ENCODE results near the gene HDAC1. TPM values are rescaled to one million over a fixed set of nuclear protein-coding genes. Genes with fewer than 3 reads are reported as not detected.

Gene HDAC1
- polyA plus RNA-seq, 1 of the 3 experiments (the other 2 are of a cell fraction), result 172 TPM

DNA sequence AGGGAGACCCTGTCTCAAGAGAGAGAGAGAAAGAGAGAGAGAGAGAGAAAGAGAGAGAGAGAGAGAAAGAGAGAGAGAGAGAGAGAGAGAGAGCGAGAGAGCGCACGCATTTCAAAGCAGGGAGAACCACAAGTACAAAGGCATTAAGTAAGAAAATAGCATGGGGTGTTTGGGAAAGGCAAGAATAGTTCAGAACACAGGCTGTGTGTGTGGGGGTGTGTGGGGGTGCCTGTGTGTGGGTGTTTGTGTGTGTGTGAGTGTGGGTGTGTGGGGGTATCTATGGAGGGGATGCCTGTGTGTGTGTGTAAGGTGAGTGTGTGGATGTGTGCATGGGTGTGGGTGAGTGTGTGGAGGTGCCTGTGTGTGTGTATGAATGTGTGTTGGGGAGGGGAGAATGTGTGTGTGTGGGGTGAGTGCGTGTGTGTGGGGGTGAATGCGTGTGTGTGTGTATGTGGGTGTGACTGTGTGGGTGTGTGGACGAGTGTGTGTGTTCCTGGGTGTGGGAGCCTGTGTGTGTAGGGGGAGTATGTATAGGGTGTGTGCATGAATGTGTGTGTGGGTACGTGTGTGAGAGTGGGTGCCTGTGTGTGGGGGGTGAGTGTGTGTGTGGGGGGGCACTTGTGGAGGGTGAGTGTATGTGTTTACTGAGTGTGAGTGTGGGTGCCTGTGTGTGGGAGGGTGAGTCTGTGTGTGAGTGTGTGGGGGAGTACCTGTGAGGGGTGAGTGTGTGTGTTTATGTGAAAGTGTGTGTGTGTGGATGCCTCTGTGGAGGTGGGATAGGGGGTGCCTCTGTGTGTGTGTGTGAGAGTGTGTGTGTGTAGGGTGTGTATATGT lies 19.1 kb upstream of the HDAC1 start (continued):
- TF ChIP-seq, protein P1, sequence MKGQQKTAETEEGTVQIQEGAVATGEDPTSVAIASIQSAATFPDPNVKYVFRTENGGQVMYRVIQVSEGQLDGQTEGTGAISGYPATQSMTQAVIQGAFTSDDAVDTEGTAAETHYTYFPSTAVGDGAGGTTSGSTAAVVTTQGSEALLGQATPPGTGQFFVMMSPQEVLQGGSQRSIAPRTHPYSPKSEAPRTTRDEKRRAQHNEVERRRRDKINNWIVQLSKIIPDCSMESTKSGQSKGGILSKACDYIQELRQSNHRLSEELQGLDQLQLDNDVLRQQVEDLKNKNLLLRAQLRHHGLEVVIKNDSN (IDR thresholded peaks at IDR 0.05; ENCODE audit: borderline replicate concordance, low read depth), result no peak
- TF ChIP-seq MXI1 (IDR thresholded peaks at IDR 0.05; ENCODE audit: low read depth, low read length) (no peak), JUND (IDR thresholded peaks at IDR 0.05) (no peak), TEAD4 (IDR thresholded peaks at IDR 0.05; ENCODE audit: borderline replicate concordance, insufficient read depth) (no peak), NFIC (IDR thresholded peaks at IDR 0.05; ENCODE audit: borderline replicate concordance) (no peak), EP300 (IDR thresholded peaks at IDR 0.05; ENCODE audit: borderline replicate concordance in 1 of 2, low read depth in 1 of 2, low read length in 1 of 2) (no peak), NRF1 (IDR thresholded peaks at IDR 0.05; ENCODE audit: low read depth, low read length) (no peak), MEF2A (IDR thresholded peaks at IDR 0.05; ENCODE audit: borderline replicate concordance, low read depth) (no peak)
- TF ChIP-seq, protein P2, sequence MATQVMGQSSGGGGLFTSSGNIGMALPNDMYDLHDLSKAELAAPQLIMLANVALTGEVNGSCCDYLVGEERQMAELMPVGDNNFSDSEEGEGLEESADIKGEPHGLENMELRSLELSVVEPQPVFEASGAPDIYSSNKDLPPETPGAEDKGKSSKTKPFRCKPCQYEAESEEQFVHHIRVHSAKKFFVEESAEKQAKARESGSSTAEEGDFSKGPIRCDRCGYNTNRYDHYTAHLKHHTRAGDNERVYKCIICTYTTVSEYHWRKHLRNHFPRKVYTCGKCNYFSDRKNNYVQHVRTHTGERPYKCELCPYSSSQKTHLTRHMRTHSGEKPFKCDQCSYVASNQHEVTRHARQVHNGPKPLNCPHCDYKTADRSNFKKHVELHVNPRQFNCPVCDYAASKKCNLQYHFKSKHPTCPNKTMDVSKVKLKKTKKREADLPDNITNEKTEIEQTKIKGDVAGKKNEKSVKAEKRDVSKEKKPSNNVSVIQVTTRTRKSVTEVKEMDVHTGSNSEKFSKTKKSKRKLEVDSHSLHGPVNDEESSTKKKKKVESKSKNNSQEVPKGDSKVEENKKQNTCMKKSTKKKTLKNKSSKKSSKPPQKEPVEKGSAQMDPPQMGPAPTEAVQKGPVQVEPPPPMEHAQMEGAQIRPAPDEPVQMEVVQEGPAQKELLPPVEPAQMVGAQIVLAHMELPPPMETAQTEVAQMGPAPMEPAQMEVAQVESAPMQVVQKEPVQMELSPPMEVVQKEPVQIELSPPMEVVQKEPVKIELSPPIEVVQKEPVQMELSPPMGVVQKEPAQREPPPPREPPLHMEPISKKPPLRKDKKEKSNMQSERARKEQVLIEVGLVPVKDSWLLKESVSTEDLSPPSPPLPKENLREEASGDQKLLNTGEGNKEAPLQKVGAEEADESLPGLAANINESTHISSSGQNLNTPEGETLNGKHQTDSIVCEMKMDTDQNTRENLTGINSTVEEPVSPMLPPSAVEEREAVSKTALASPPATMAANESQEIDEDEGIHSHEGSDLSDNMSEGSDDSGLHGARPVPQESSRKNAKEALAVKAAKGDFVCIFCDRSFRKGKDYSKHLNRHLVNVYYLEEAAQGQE (IDR thresholded peaks at IDR 0.05; ENCODE audit: low read depth, low read length), result no peak

GRCh38 chr1:32273391-32274208 lies 18.3 kb upstream of the HDAC1 start:
- Histone ChIP-seq H3K9me2 (no peaks in the 10 kb centered on the region), H3K4me1 (ENCODE audit: control insufficient read depth in 1 of 2, insufficient read depth in 2 of 2, low read depth in 1 of 2, low read length in 1 of 2) (peaks cover 0 to 2% of the 10 kb centered on the region in 2 experiments; a peak in 1 of 4 replicates), H3K9me3 (no peaks in the 10 kb centered on the region), H3K27ac (ENCODE audit: low read depth in 2 of 2, low read length in 1 of 2) (no peak overlapping the region), H3F3A (replicated peaks; ENCODE audit: insufficient read depth) (no peaks in the 10 kb centered on the region), H3K9ac (no peak overlapping the region), H3K27me3 (ENCODE audit: insufficient read depth) (no peaks in the 10 kb centered on the region), H2AFZ (ENCODE audit: low read depth) (no peak overlapping the region), H3K4me3 (ENCODE audit: low read depth in 2 of 2, low read length in 1 of 2) (no peak overlapping the region), H4K20me1 (ENCODE audit: insufficient read depth) (no peaks in the 10 kb centered on the region), H3K79me2 (ENCODE audit: insufficient read depth) (no peaks in the 10 kb centered on the region), H3K36me3 (replicated peaks in 1 of 2; ENCODE audit: control insufficient read depth in 1 of 2, insufficient read depth in 2 of 2, low read length in 1 of 2) (no peaks in the 10 kb centered on the region), H3K4me2 (no peak overlapping the region)
- CTCF ChIA-PET, result interaction anchor here (0.9 kb wide), 2 partner anchors 19 to 25 kb away, joined by 3 read pairs; no protein-coding TSS in a partner anchor
- POLR2A ChIA-PET, result interaction anchor here (1.0 kb wide), 1 partner anchor 60 kb away, joined by 3 read pairs; no protein-coding TSS in a partner anchor
- 51% methylated on average over 10 of the region's 10 CpGs for WGBS (ENCODE audit: low lambda C conversion rate)
- DNase-seq, result no peak
- TF ChIP-seq NFIC (IDR thresholded peaks at IDR 0.05; ENCODE audit: borderline replicate concordance) (no peak), JUND (IDR thresholded peaks at IDR 0.05) (no peak), RFX5 (IDR thresholded peaks at IDR 0.05; ENCODE audit: low read length) (no peak), FOSL2 (IDR thresholded peaks at IDR 0.05; ENCODE audit: borderline replicate concordance, low read depth) (no peak)
